ENCODE results near the gene WRNIP1.
A peak's percentile ranks its signal among the peaks of the same experiment; 100 is the strongest.

The WRNIP1 gene

DNA sequence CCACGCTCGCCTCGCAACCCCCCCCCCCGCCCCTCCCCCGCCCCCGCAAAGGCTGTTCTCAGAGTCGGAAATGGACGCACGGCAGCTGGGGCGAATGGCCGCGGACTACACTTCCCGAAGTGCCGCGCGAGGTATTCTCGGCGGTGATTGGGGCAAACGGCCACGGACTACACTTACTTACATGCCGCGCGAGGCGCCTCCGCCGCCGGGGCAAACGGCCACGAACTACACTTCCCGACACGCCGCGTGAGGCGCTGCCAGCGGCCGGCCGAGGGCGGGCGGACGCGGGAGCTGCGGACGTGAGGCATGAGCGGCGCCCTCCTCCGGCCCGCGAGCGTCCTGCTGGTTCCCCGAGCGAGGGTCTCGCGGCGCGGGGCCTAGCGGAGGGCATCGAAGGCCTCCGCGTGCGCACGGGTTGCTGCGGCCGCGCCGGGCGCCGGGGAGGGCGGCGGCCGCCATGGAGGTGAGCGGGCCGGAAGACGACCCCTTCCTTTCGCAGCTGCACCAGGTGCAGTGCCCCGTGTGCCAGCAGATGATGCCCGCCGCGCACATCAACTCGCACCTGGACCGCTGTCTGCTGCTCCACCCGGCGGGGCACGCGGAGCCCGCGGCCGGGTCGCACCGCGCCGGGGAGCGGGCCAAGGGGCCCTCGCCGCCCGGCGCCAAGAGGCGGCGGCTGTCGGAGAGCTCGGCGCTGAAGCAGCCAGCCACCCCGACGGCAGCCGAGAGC lies at the start of gene WRNIP1:
TSS of gene WRNIP1 (plus strand) at position 228 of the 730 bp plus-strand sequence. CDS start at position 458, 230 bp downstream.
- DNase-seq, result peak; percentile 98 to 99

DNA sequence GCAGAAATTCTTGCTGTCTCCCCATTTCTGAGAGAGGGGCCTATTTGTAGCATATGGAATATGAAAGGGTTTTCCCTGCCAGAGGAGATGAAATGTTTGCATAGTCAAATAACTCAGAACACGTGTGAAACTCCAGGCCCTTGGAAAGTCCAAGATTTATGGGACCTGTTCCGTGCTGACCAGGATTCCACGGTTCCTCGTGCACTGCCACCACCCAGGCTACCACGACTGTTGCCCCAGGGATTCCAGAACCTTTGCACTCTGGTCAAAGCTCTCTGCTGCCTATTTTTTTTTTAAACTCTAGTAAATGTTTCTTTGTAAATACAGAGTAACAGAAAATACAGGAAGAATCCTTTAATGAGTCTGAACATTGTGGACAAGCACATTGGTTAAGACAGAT lies 49.5 kb upstream of the WRNIP1 start:
- no peak for DNase-seq

DNA sequence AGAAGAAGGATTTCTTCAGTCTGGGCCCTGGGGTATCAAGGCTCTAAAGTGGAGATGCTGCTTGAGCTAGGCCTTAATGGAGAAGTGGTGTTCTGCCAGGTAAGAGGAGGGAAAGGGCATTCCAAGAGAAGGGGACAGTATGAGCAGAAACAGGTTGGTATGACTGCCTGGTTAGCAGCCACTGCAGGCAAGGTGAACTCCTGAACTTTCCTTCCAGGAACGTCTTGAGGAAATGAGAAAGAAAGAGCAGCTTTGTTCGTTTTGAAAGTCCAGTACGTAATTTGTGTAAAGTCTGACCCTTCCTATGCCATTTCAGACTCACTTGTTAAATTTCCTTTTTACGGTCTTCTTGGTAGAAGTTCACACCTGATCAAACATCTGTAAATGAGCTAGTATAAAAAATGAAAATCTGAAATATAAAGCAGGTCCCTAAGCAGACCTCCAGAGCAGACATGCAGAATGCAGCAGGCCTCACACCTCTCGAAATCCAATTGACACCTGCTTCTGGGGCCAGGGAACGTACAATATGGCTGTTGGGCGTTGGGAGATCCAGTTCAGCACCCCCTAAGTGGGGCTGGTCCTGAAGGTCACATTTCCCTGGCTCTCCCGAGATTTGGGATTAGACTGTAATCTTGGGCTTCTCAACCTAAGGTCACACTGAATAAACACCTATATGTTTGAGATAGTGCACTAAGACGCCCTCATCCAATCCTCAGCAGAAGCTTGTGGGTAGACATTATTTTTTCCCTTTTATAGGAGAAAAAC lies 48.1 kb upstream of the WRNIP1 start:
- no peak for DNase-seq

DNA sequence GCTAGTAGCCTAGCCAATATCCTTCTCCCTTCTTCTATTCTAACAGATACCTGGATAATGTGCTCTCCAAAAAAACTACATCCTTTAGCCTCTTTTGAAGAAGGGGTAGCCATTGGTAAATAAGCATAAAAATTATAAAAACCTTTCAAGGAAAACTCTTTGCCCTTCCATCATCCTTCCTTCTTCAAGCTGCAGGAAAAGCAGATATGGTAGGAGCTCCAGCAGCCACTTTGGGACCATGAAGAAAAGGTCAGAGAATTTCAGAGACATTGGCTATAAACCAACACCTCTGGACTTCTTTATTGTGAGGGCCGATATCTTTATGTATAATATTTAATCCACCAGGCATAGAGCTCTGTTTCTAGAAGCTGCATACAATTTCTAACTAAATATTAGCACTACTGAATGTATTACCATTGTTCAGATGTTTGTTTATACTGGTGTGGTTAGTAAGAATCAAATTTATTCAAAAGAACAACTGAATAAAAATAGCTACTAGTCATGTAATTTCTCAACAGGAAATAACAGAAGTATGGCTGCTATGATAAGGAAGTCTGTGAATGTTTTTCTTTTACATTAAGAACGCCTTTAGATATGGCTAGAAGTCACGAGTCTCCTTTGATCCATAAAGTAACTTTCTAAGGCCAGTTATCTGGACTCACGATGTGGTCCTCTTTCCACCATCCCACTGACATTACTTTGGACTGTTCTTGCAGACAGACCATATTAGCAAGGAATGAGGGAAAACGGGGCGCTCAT lies 46.7 kb upstream of the WRNIP1 start:
- no peak for DNase-seq

DNA sequence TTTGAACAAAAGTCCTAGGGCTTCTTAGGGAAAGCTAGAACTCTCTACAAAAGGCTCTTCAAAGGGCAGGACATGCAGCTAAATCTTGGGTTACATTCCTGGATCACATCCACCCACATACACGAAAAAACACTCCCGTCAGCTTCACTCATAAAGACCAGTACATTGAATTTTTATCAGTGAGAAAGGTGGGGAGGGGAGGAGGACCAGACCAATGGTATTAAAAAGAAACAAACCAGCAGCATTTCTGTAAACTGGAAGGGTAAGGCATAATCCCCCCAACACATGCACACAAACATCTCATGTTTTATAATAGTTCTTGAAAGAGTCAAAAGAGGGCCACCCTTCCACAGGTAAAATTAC lies 46.1 kb upstream of the WRNIP1 start:
- no peak for DNase-seq

DNA sequence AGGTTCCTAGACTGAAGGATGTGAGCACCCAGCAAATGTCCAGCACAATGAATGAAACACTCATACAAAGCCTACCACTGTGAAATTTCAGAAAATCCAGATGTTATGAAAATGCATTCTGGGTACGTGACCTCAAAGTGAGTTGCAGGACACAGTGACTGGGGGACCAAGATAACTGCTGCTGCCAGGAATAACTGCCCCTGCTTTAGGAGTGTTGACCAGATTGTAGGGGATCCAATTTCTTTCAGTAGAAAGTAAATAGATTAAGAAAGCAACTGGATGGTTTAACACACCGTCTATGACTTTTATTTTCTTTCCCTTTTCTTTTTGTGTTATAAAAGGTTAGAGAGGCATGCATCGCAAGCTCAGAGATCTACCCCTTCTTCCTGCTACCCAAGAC lies 44.0 kb upstream of the WRNIP1 start:
- no peak for DNase-seq

DNA sequence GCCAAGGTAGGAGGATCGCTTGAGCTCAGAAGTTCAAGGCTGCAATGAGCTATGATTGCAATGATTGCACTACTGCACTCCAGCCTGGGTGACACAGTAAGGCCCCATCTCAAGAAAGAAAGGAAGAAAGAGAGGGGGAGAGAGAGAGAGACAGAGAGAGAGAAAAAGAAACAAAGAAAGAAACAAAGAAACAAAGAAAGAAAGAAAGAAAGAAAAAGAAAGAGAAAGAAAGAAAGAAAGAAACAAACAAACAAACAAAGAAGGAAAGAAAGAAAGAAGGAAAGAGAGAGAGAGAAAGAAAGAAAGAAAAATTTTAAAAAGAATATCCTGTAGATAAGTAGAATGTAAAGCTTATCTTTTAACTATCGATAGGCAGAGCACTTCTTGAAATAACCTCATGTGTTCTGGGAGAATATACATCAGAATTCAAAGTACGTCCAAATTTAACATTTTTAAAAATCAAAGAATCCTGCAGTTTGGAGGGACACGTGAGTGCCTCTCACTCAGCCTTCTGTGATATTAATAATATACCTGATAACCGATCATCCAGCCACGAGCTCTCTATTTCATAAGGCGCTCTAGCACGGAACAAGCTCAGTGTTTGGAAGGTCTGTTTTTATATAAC lies 39.7 kb upstream of the WRNIP1 start:
- DNase-seq, result no peak

DNA sequence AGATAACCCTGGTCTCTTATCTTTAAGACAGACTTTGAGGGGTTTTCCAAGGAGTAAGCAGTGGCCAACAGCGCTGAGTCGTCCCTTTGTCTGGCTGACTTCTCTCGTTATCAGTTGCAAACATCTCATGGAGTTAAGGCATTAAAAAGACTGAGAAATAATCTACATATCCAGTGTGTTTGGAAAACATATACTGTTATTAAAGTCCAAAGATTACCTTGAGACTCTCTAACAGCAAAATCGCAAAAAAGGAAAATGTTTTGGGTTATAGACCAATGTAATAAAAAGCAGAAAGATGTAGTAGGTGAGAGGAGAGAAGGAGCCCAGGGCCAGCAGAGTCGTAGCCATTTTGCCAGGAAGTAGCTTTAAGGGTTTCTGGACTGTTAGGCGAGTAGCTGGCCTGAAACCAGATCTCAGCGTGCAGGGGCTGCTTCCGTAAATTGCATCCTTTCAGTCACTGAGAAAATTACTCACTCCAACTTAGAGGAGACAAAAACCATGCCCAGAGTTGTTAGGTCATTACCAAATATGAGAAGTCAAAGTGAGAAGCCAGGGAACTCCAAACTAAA lies 39.1 kb upstream of the WRNIP1 start:
- DNase-seq, result no peak

DNA sequence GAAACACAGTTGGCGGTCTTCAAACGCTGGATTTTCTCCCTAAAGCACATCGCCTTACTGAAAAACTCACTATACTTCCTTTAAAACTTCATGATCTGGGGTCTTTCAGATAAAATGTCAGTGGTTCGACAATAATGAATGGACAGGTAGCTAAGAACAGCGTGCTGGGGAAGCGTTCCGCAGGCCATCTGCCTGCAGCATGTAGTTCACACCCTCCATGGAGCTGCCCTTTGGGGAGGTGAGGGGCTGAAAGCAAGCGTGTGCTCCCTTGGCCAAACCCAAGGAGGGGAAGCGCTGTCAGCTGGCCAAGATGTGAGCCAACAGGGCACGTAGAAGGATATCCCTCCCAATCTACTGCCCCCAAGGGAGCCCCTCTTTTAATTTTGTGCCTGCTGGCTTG lies 35.3 kb upstream of the WRNIP1 start:
- no peak for DNase-seq

DNA sequence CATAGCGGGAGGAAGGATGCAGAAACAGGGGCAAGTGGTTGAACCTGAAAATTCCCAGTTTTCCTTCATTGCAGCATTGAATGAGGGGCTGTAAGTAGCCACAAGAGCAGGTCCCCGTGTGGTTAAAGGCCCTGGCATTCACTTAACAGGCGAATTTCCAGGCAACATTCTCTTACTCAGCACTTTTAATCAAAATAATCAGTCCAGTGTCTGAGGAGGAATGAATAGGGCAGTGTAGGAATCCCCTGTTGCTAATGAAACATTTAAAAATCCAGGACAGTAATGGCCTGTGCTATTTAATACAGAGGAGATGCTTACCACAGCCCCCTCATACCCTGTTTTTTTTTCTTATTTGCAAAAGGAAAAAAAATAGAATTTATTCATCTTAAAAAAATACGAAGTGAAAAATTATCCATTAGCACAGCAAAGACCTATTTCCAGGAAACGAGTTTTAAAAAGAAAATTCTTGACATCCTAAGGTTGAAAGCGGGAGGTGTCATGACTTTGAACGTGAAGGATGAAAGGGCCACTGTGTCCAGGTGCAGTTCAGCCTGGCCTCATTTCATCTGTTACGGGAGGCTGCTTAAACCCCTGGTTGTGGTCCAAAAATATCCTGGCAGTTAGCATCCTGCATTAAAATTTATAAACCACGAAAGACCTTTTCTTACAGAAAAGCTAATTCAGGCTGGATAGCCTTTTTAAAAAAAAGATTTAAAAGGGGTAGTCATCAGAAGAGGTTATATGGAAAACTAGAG lies 34.7 kb upstream of the WRNIP1 start:
- peak in 1 of 2 donors; percentile 18 for DNase-seq

DNA sequence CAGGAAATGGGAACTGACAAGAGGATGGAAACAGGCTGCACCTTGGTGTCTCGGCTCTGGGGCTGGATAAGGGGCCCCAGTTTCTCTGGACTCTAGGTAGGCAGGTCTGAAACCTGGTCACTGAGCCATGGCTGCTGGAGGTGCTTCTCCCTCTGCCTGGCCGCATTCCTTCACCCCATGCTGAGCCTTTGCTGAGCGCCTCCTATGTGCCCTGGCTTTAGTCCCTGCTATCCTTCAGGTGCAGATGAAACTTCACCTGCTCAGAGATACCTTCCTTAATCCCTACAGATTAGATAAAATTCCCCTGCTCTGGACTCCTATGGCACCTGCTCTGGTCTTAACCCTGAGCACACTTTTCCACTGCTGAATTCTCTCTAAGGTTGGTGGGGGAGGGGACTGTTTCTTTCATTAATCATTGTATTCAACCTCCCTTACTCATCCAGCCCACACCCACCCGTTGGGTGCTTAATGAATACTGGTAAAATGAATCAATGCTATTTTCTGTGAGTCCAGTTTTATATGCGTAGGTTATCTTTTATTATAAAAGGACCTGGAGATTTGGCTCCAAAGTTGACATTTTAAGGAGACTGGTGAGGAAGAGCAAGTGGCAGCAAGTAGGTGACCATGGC lies 33.8 kb upstream of the WRNIP1 start:
- DNase-seq, result no peak

DNA sequence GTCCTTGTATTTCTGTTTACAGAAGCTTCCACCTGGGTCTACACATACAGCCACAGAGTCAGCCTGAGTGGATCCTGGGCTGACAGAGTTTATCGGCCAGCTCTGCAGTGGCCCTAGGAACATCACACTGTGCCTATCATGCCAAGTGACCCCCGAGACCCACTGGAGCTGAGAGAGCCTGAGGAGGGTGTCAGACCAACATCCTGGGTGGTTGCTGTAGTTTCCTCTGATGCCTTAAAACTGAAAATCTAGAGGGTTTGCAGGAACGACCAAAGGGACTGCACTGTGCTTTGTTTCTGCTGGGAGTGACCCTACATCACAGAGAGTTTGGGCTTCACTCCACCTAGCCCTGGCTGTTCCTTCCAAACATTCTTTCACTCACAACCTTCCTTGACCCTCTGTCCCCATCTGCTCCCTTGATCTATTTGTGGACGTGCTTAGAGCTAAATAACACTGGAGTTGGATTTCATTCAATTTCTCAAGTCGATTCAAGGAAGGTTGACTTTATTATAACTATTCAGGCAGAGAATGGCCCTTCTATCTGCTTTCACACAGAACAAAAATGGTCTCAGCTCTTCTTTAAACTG lies 32.6 kb upstream of the WRNIP1 start:
- DNase-seq, result no peak

DNA sequence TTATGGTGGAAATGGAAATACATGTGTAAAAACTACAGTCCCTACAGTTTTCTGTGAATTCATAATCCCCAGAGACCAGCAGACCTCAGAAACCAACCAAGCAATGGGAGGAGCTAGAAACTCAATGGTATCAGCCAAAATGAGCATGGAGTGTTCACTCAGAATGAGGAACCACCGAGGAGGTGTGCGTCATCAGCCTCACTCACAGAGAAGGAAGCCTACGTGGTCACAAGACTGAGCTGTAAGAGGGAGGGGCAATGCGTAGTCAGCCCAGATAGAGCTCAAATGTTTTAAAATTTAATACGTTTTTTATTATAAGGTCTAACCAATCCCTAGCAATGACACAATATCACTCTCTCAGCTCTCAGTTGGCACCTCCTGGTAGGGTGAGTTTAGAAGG lies 31.9 kb upstream of the WRNIP1 start:
- DNase-seq, result peak in 1 of 2 donors; percentile 30

DNA sequence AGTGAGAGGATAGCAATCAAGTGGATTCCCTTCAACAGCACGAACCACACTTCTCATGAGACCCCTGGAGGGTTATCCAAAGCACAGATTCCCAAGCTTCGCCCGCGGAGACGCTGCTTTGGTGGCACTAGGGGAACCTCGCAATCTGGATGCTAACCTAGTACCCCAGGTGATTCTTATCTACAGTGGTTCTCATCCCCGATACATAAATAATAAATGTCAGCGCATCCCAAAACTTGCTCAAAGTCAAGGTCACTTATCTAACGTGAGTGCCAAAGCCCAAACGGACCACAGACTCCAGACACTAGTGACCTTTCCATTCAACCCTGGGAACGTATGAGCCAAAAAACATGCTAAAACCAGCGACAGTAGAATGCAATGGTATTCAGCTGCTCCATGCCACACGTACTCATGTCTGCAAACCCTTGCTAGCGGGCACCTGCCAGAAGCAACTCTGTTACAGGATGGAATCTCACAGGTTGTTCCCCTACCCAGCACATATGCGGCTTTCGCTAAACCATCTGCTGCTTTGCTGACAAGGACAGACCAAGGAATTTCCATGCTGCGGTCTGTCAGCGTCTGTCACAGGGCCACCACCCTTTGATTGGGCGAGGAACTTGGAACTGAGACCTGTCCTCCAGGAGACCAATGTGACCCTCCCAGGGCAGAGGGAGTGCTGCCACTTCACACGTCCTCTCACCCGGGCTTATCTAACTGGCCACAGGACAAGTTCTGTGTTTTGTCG lies 31.3 kb upstream of the WRNIP1 start:
- DNase-seq, result no peak

DNA sequence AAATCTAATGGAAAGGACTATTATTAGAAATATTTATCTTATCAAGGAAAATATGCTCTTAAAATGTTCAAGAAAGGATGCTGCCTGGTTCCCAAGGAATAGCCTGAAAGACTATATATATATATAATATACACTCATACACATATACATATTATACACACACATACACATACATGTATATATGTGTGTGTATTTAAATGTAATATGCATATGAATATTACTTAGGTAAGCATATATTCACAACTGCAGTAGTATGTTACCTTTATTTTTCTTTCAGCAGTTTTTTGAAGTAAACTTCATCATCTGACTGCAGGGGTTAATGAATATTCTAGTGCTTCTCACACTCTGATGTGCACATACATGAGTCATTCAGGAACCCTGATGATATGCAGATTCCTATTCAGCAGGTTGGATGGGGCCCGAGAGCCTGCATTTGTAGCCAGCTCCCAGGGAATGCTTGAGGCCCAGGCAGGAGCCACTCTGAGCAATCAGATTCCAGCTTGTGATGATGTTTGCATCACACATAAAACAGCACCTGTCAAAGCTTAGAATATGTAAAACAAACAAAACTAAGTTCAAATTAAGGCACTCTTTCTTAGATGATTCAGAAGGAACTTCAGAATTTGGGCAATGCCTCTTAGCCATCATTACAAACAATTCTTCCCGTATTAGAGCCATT lies 30.6 kb upstream of the WRNIP1 start:
- no peak for DNase-seq

DNA sequence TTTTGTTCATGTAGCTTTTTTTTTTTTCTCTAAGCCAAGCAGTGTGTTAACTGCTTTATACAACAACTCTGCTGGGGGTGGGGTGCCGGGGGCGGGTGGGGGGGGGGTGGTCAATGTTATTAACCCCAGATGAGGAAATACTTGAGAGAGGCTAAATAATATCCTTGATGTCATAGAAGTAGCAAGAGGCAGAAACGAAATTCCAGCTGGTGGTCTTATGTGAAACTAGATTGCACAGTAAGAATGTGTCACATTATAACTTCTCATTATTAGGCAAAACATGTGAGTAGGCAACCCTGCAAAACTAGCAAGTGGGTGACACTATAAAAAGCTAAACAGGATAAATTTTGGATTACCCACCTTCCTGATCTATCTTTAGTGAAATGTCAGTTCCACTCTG lies 27.3 kb upstream of the WRNIP1 start:
- DNase-seq, result no peak

DNA sequence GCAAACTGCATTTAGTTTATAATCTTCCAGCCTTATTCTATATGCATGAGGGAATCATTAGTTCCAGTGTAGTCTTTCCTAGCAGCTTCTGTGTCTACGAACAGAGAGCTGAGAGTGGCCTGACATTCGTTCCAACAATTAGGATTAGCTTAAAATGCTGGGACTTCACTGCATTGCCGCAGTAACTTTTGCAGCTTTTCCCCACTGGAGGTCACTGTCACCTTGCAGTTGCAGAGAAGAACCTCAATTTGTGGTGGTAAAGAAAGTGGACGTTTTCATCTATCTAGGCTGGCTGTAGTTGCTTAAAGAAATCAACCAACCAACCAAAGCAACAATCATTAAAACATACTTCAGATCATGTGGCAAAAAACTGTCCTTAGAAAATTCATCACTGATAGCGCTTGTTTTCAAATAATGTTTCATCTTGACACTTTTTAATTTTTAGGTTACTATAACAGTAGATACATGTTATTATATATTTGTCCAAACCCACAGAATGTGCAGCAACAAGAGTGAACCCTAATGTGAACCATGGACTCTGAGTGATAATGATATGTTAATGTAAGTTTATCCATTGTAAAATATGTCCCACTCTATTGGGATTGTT lies 26.7 kb upstream of the WRNIP1 start:
- peak; percentile 56 to 67 for DNase-seq

DNA sequence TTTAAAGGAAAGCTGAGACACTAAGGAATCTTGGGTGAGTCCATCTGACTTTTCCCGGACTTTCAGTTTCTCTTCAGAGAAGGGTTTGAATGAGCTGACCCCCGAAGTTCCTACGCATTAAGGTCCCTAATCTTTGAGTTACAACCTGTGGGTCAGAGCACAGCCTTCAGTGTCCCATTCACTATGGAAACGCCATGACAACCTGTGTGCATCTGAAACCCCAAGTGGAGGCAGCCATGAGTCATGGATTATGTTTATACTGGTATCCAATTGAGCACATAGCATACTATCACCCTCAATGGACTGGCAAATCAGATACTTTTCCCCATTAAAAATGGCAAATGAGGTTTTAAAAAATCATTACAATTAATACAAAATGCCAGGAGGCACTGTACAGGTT lies 25.9 kb upstream of the WRNIP1 start:
- DNase-seq, result no peak

DNA sequence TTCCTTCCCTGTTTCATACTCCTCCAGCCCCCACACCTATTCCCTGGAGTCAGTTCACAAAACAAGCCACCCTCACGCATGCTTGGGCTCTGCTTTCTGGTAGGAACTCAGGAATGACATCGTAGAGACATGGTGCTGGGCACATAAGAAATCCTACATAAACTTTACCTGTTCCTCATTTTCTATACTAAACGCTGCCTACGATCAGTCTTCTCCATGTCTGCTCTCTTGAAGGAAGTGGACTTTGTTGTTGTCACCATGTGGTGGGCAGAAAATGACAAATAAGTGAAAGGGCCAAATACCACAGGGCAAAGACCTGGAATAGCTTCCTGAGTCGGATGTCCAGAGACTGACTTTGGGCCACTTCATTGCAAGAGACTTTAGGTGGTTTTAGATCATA lies 24.6 kb upstream of the WRNIP1 start:
- no peak for DNase-seq
